Neural crest cell (in vitro differentiated cells): ENCODE data around the gene FCMR. TPM values are rescaled to one million over a fixed set of nuclear protein-coding genes. Genes with fewer than 3 reads are reported as not detected.
A peak's percentile ranks its signal among the peaks of the same experiment; 100 is the strongest.

ENCODE experiments used
- DNase-seq: peaks from one replicate; pipeline ENCODE4 v3.0.0; 2021; ENCODE audit warnings: low read depth, mixed read lengths, low spot score
- H3K27ac Mint-ChIP-seq: one replicate; pipeline ENCODE4 v1.8.0; 2021; ENCODE audit warnings: mild to moderate bottlenecking, mixed read lengths; ENCODE audit not compliant: unreplicated experiment
- H3K27me3 Mint-ChIP-seq: 2 replicates; pipeline ENCODE4 v1.8.0; 2021; ENCODE audit warnings: low read depth, mild to moderate bottlenecking, mixed read lengths
- H3K36me3 Mint-ChIP-seq: 2 replicates; pipeline ENCODE4 v1.8.0; 2021; ENCODE audit warnings: low read depth, mild to moderate bottlenecking, mixed read lengths
- H3K4me1 Mint-ChIP-seq: 2 replicates; pipeline ENCODE4 v1.8.0; 2021; ENCODE audit warnings: mixed read lengths
- H3K4me3 Mint-ChIP-seq: one replicate; pipeline ENCODE4 v1.8.0; 2021; ENCODE audit warnings: mild to moderate bottlenecking, mixed read lengths
- H3K9me3 Mint-ChIP-seq: 2 replicates; pipeline ENCODE4 v1.8.0; 2021; ENCODE audit warnings: mixed read lengths
- CTCF ChIP-seq: fragments of 200-600 bp; sonication (generic); conservative IDR thresholded peaks from 2 replicates; pipeline ENCODE4 v1.5.0; 2021; ENCODE audit warnings: antibody characterized with exemption, mild to moderate bottlenecking
- total RNA-seq: library from RNA; stranded (reverse); gene quantifications from 2 replicates; pipeline ENCODE4 v1.2.1, GENCODE V29; 2021

The FCMR gene
- total RNA-seq, 1 donor from 2014 or later: not detected

- Mint-ChIP-seq H3K4me3 (no peak overlapping the region), H3K9me3 (no peaks in the 10 kb centered on the region), H3K36me3 (no peaks in the 10 kb centered on the region), H3K4me1 (no peaks in the 10 kb centered on the region), H3K27me3 (no peaks in the 10 kb centered on the region), H3K27ac (no peak overlapping the region)
- TF ChIP-seq CTCF: peak; percentile 65
- peak; percentile 37 for DNase-seq
Observed at GRCh38 chr1:206935491-206936067, 13.8 kb upstream of the FCMR start.

GRCh38 chr1:206933333-206933945, 11.7 kb upstream of the FCMR start:
- Mint-ChIP-seq H3K4me1 (peaks cover 3% of the 10 kb centered on the region), H3K4me3 (no peak overlapping the region), H3K36me3 (no peaks in the 10 kb centered on the region), H3K27me3 (no peaks in the 10 kb centered on the region), H3K27ac (peak overlapping the region; percentile 71), H3K9me3 (no peaks in the 10 kb centered on the region)
- DNase-seq: no peak
- TF ChIP-seq CTCF: peak; percentile 57

GRCh38 chr1:206932177-206932576, 10.4 kb upstream of the FCMR start:
- H3K4me3 Mint-ChIP-seq: no peak overlapping the region
- H3K27ac Mint-ChIP-seq: no peak overlapping the region
- TF ChIP-seq CTCF: no peak
- peaks cover 3% of the 10 kb centered on the region for H3K4me1 Mint-ChIP-seq
- no peaks in the 10 kb centered on the region for H3K36me3 Mint-ChIP-seq
- no peaks in the 10 kb centered on the region for H3K27me3 Mint-ChIP-seq
- no peak for DNase-seq
- no peaks in the 10 kb centered on the region for H3K9me3 Mint-ChIP-seq

GRCh38 chr1:206931709-206932108, 10.0 kb upstream of the FCMR start:
- no peak for DNase-seq
- Mint-ChIP-seq H3K9me3 (no peaks in the 10 kb centered on the region), H3K27me3 (no peaks in the 10 kb centered on the region), H3K4me1 (peaks cover 3% of the 10 kb centered on the region), H3K36me3 (no peaks in the 10 kb centered on the region), H3K27ac (no peak overlapping the region), H3K4me3 (no peak overlapping the region)
- no peak for TF ChIP-seq CTCF

- peaks cover 3% of the 10 kb centered on the region for H3K4me1 Mint-ChIP-seq
- no peak for DNase-seq
- H3K27me3 Mint-ChIP-seq: no peaks in the 10 kb centered on the region
- no peaks in the 10 kb centered on the region for H3K36me3 Mint-ChIP-seq
- H3K9me3 Mint-ChIP-seq: no peaks in the 10 kb centered on the region
- no peak overlapping the region for H3K27ac Mint-ChIP-seq
- no peak overlapping the region for H3K4me3 Mint-ChIP-seq
- TF ChIP-seq CTCF: no peak
Observed at GRCh38 chr1:206930210-206930798, 8.6 kb upstream of the FCMR start.
